ENCODE measurements around the gene RUNX2. TPM values are rescaled to one million over a fixed set of nuclear protein-coding genes. Genes with fewer than 3 reads are reported as not detected.
A peak's percentile ranks its signal among the peaks of the same experiment; 100 is the strongest.

The RUNX2 gene
- total and polyA plus RNA-seq, 2 of the 8 experiments (the other 6 are each of a cell fraction or from before 2014, with no cell fraction given) = 0.26 to 1.2 TPM

- no peak for DNase-seq (ENCODE audit: low read depth in 1 of 2, low spot score in 2 of 2)
- Histone ChIP-seq H2BK5ac (ENCODE audit: low read depth, low read length) (0 out of 2 replicates have a peak overlapping the region, but pooled peaks have one; percentile 5), H3K9me3 (ENCODE audit: insufficient read depth in 2 of 2, low read depth in 1 of 2, low read length in 1 of 2) (peaks cover 17 to 20% of the 10 kb centered on the region in 2 experiments), H3K4me1 (replicated peaks in 1 of 4; ENCODE audit: control insufficient read depth in 3 of 4, insufficient read depth in 4 of 4, low read length in 3 of 4) (no peaks in the 10 kb centered on the region), H3K18ac (ENCODE audit: extremely low read depth, low read length) (peak overlapping the region; percentile 29; the same call in 1 of the 2 replicates), H2AFZ (ENCODE audit: low read length) (no peak overlapping the region), H3K4me3 (ENCODE audit: extremely low read depth in 1 of 4, insufficient read depth in 2 of 4, low read depth in 3 of 4, low read length in 4 of 4) (no peak overlapping the region), H2BK120ac (replicated peaks; ENCODE audit: low read depth, low read length) (no peak overlapping the region), H2BK12ac (ENCODE audit: low read depth, low read length) (no peak overlapping the region), H3K14ac (ENCODE audit: insufficient read length) (no peak overlapping the region), H4K20me1 (replicated peaks in 1 of 2; ENCODE audit: control insufficient read depth in 1 of 2, insufficient read depth in 2 of 2, low read length in 2 of 2) (no peaks in the 10 kb centered on the region), H4K5ac (ENCODE audit: insufficient read length, low read depth, low read length) (no peak overlapping the region), H4K8ac (ENCODE audit: extremely low read depth, insufficient read depth, low read length) (no peak overlapping the region; the same call in 1 of the 2 replicates), H3K36me3 (ENCODE audit: control insufficient read depth in 2 of 4, insufficient read depth in 4 of 4, low read length in 3 of 4) (peaks cover 0 to 13% (median 0%) of the 10 kb centered on the region in 4 experiments; a peak in 2 of 8 replicates), H3K56ac (replicated peaks; ENCODE audit: insufficient read length, low read depth, low read length) (no peak overlapping the region), H3K23me2 (ENCODE audit: low read depth, low read length) (no peaks in the 10 kb centered on the region), H3K4me2 (ENCODE audit: insufficient read depth in 1 of 2, low read depth in 2 of 2, low read length in 2 of 2) (no peak overlapping the region), H2AK5ac (ENCODE audit: low read depth, low read length) (no peak overlapping the region), H3K23ac (ENCODE audit: insufficient read length) (no peak overlapping the region), H3K27ac (ENCODE audit: low read depth, low read length) (no peak overlapping the region; the same call in 1 of the 2 replicates), H4K91ac (replicated peaks; ENCODE audit: insufficient read length, low read length) (no peak overlapping the region), H2BK15ac (ENCODE audit: low read length) (no peak overlapping the region), H3K27me3 (replicated peaks in 1 of 4; ENCODE audit: control insufficient read depth in 3 of 4, extremely low read depth in 1 of 4, insufficient read depth in 3 of 4, low read length in 3 of 4) (no peaks in the 10 kb centered on the region), H3K79me1 (ENCODE audit: low read depth, low read length) (no peaks in the 10 kb centered on the region), H3K4ac (replicated peaks; ENCODE audit: insufficient read length, low read depth, low read length) (no peak overlapping the region), H3K9ac (replicated peaks in 1 of 4; ENCODE audit: extremely low read depth in 1 of 4, low read depth in 3 of 4, low read length in 3 of 4) (no peak overlapping the region), H3K79me2 (ENCODE audit: control insufficient read depth in 1 of 2, insufficient read depth in 2 of 2, low read length in 2 of 2) (0 out of 4 replicates have a peak, but pooled peaks cover 0 to 2% of the 10 kb centered on the region in 2 experiments), H2BK20ac (ENCODE audit: low read length) (no peak overlapping the region)
- WGBS, 2 experiments (ENCODE audit: extremely low coverage in 1 of 2, insufficient coverage in 1 of 2, insufficient read length in 1 of 2, insufficient replicate concordance in 2 of 2, low coverage in 1 of 2, low lambda C conversion rate in 2 of 2, missing lambda C conversion rate in 1 of 2) = 73% methylated on average over 7 of the region's 7 CpGs; no CpG with 5 or more reads in 1 of the 2 experiments
- ChIA-PET CTCF (ENCODE audit: partially characterized antibody) (interaction anchor here (0.9 to 1.6 kb wide), 3 partner anchors 106 to 835 kb away, joined by 3 to 4 read pairs (median 3); no protein-coding TSS in a partner anchor), POLR2A (ENCODE audit: partially characterized antibody) (no interaction called here)
- TF ChIP-seq MAFK (IDR thresholded peaks at IDR 0.05; ENCODE audit: low read depth, low read length) (peak; percentile 26; the same call in 1 of the 2 replicates), RAD21 (IDR thresholded peaks at IDR 0.05 in 1 of 2, conservative IDR thresholded peaks at IDR 0.05 in 1 of 2; ENCODE audit: low read depth in 2 of 2, low read length in 2 of 2) (peak in 1 of 2 experiments; percentile 19; a peak in 1 of 4 replicates), TAF1 (IDR thresholded peaks at IDR 0.05; ENCODE audit: low read depth, low read length) (no peak)
- no peak for FAIRE-seq
These were observed 17.9 kb upstream of the RUNX2 start for GRCh38 chr6:45310118-45310788.

Measured in H1 (cell line).